Activated CD4-positive, alpha-beta T cell treated with anti-CD3 and anti-CD28 coated beads, Interleukin-2, amount 50 U/mL, for 4 hours (primary cell): ENCODE data around the gene PRSS8.
A peak's percentile ranks its signal among the peaks of the same experiment; 100 is the strongest.

ENCODE experiments used
- DNase-seq, 2 experiments: peaks; one replicate each; pipeline ENCODE4 v3.0.0-alpha.2; 2020

Gene PRSS8

GRCh38 chr16:31099860-31100638, 35.5 kb downstream of the PRSS8 start:
- no peak for DNase-seq

GRCh38 chr16:31094424-31095120, 41.0 kb downstream of the PRSS8 start, which contains the start of gene VKORC1:
Gene VKORC1 (minus strand): TSS chr16:31094797. CDS start chr16:31094729, 68 bp downstream.
- peak; percentile 80 for DNase-seq

GRCh38 chr16:31094088-31094423, 41.5 kb downstream of the PRSS8 start:
- no peak for DNase-seq

- DNase-seq = no peak
Measured at GRCh38 chr16:31093132-31093703, 42.3 kb downstream of the PRSS8 start.

- no peak for DNase-seq
Measured at GRCh38 chr16:31092330-31092729, 43.2 kb downstream of the PRSS8 start.

- DNase-seq = no peak
Measured at GRCh38 chr16:31090540-31090939, 45.0 kb downstream of the PRSS8 start.

- no peak for DNase-seq
Measured at GRCh38 chr16:31089199-31089598, 46.3 kb downstream of the PRSS8 start.

- no peak for DNase-seq
Measured at GRCh38 chr16:31088459-31089183, 46.9 kb downstream of the PRSS8 start, which contains the start of gene PRSS53. Gene PRSS53 (minus strand): TSS chr16:31088943. CDS start chr16:31088809, 134 bp downstream.

GRCh38 chr16:31087971-31088370, 47.6 kb downstream of the PRSS8 start:
- DNase-seq = no peak

GRCh38 chr16:31087481-31087880, 48.0 kb downstream of the PRSS8 start:
- DNase-seq = no peak

- DNase-seq = no peak
Measured at GRCh38 chr16:31086629-31086906, 49.0 kb downstream of the PRSS8 start.

GRCh38 chr16:31085873-31086628, 49.5 kb downstream of the PRSS8 start:
- DNase-seq = no peak

GRCh38 chr16:31085411-31085810, 50.1 kb downstream of the PRSS8 start:
- DNase-seq = no peak

- no peak for DNase-seq
Measured at GRCh38 chr16:31084584-31085302, 50.8 kb downstream of the PRSS8 start.

GRCh38 chr16:31083981-31084380, 51.5 kb downstream of the PRSS8 start:
- no peak for DNase-seq

GRCh38 chr16:31083556-31083955, 52.0 kb downstream of the PRSS8 start:
- no peak for DNase-seq

- DNase-seq = no peak
Measured at GRCh38 chr16:31083081-31083480, 52.4 kb downstream of the PRSS8 start.

- no peak for DNase-seq
Measured at GRCh38 chr16:31082368-31083045, 53.0 kb downstream of the PRSS8 start.
